ENCODE data around the gene ZSWIM8.

The ZSWIM8 gene

DNA sequence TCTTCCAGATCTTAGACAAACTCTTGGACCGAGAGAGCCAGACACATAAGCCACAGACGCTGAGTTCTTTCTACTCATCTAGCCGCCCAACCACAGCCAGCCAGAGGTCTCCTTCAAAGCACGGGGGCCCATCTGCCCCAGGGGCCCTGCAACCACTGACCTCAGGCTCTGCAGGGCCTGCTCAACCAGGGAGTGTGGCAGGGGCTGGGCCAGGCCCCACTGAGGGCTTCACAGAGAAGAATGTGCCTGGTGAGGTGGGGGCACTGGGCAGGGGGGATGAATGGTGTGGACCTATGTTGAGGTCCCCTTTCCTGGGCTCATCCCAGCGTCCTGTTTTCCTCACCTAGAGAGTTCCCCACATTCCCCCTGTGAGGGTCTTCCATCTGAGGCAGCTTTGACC, 11.4 kb downstream of the ZSWIM8 start:
- in situ Hi-C loops (cut with MboI; ENCODE audit: low sequenced_read_pairs, unreplicated experiment) = no loop called here
- DNase-seq (ENCODE audit: low spot score) = no peak
- TF ChIP-seq, protein P1, sequence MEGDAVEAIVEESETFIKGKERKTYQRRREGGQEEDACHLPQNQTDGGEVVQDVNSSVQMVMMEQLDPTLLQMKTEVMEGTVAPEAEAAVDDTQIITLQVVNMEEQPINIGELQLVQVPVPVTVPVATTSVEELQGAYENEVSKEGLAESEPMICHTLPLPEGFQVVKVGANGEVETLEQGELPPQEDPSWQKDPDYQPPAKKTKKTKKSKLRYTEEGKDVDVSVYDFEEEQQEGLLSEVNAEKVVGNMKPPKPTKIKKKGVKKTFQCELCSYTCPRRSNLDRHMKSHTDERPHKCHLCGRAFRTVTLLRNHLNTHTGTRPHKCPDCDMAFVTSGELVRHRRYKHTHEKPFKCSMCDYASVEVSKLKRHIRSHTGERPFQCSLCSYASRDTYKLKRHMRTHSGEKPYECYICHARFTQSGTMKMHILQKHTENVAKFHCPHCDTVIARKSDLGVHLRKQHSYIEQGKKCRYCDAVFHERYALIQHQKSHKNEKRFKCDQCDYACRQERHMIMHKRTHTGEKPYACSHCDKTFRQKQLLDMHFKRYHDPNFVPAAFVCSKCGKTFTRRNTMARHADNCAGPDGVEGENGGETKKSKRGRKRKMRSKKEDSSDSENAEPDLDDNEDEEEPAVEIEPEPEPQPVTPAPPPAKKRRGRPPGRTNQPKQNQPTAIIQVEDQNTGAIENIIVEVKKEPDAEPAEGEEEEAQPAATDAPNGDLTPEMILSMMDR (IDR thresholded peaks at IDR 0.05; ENCODE audit: borderline replicate concordance, control extremely low read depth, extremely low read depth, insufficient read depth, missing control alignments) = no peak

DNA sequence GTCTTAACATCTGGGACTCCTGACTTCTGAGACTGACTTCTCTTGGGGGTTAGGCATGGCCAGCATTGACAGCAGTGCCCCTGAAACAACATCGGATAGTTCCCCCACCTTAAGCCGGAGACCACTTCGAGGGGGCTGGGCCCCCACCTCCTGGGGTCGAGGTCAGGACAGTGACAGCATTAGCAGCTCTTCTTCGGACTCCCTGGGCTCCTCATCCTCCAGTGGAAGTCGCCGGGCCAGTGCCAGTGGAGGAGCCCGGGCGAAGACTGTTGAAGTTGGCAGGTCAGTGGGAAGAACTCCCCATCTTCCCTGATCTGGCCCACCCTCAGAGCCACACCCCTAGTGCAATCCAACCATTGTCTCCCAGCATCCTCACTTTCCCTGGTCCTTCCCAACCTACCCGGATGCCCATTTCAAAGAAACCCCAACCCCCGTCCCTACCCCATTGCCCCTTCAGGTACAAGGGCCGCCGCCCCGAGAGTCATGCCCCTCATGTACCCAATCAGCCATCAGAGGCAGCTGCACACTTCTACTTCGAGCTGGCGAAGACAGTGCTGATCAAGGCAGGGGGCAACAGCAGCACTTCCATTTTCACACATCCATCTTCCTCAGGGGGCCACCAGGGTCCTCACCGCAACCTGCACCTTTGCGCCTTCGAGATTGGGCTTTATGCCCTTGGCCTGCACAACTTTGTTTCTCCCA, 12.1 kb downstream of the ZSWIM8 start:
- DNase-seq (ENCODE audit: low spot score) = no peak
- in situ Hi-C loops (cut with MboI; ENCODE audit: low sequenced_read_pairs, unreplicated experiment) = no loop called here
- TF ChIP-seq, protein P1 (IDR thresholded peaks at IDR 0.05; ENCODE audit: borderline replicate concordance, control extremely low read depth, extremely low read depth, insufficient read depth, missing control alignments) = no peak

DNA sequence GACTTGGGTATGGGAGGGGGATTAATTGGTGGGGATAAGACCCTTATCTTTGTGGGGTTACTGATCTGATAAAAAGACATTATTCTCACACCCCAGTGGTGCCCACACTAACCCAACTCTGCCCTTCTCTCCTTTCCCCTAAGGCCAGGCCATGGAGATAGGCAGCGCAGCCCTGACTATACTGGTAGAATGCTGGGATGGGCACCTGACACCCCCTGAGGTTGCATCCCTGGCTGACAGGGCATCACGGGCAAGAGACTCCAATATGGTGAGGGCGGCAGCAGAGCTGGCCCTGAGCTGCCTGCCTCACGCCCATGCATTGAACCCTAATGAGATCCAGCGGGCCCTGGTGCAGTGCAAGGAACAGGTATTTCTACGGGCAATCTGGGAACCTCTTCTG, 12.7 kb downstream of the ZSWIM8 start:
- in situ Hi-C loops (cut with MboI; ENCODE audit: low sequenced_read_pairs, unreplicated experiment) = no loop called here
- DNase-seq (ENCODE audit: low spot score) = no peak
- TF ChIP-seq, protein P1 (IDR thresholded peaks at IDR 0.05; ENCODE audit: borderline replicate concordance, control extremely low read depth, extremely low read depth, insufficient read depth, missing control alignments) = no peak

DNA sequence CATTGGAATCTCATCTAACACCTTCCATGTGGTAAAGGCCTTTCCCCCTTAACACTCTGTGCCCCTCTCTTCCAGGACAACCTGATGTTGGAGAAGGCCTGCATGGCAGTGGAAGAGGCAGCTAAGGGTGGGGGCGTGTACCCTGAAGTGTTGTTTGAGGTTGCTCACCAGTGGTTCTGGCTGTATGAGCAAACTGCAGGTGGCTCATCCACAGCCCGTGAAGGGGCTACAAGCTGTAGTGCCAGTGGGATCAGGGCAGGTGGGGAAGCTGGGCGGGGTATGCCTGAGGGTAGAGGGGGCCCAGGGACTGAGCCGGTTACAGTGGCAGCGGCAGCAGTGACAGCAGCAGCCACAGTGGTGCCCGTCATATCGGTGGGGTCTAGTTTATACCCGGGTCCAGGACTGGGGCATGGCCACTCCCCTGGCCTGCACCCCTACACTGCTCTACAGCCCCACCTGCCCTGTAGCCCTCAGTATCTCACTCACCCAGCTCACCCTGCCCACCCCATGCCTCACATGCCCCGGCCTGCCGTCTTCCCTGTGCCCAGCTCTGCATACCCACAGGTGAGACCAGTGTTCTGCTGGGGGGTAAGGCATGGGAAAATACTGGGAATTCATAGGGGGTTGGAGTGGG, 13.6 kb downstream of the ZSWIM8 start:
- in situ Hi-C loops (cut with MboI; ENCODE audit: low sequenced_read_pairs, unreplicated experiment) = no loop called here
- TF ChIP-seq, protein P1 (IDR thresholded peaks at IDR 0.05; ENCODE audit: borderline replicate concordance, control extremely low read depth, extremely low read depth, insufficient read depth, missing control alignments) = no peak
- DNase-seq (ENCODE audit: low spot score) = no peak

DNA sequence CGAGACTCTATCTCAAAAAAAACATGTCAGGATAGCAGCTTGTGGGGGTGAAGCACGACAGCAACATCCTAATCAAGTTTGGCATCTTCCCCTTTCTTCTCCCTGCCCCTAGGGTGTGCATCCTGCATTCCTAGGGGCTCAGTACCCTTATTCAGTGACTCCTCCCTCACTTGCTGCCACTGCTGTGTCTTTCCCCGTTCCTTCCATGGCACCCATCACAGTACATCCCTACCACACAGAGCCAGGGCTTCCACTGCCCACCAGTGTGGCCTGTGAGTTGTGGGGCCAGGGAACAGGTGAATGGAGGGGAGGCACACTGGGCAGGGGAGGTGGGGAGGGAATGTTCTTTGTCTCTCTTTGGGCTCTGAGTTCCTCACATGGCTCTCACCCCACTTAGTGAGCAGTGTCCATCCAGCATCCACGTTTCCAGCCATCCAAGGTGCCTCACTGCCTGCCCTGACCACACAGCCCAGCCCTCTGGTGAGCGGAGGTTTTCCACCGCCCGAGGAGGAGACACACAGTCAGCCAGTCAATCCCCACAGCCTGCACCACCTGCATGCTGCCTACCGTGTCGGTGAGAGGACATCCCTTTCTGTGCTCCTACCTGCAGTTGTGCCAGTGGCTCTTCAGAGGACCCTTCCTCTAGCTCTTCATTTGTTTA, 14.6 kb downstream of the ZSWIM8 start:
- no peak for DNase-seq (ENCODE audit: low spot score)
- in situ Hi-C loops (cut with MboI; ENCODE audit: low sequenced_read_pairs, unreplicated experiment) = no loop called here
- TF ChIP-seq, protein P1 (IDR thresholded peaks at IDR 0.05; ENCODE audit: borderline replicate concordance, control extremely low read depth, extremely low read depth, insufficient read depth, missing control alignments) = no peak

DNA sequence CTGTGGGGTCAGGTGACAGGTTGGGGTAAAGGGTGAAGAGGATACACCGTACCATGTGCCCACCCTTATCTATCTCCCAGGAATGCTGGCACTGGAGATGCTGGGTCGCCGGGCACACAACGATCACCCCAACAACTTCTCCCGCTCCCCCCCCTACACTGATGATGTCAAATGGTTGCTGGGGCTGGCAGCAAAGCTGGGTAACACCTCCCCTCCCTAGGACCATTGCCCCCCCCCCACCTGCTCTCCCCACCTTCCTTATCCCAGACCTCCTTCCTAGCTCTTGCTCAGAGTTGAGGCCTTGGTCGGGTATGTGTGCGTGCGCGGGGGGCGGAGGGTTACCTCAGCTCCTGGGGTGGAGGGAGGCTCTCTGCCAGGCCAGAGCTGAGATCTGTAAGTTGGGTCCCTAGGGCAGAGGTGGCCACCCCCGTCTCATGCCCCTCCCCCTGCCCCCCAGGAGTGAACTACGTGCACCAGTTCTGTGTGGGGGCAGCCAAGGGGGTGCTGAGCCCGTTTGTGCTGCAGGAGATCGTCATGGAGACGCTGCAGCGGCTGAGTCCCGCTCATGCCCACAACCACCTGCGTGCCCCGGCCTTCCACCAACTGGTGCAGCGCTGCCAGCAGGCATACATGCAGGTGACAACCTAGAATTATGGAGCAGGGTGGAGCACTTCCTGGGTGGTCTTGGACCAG, 15.3 kb downstream of the ZSWIM8 start:
- DNase-seq (ENCODE audit: low spot score) = no peak
- TF ChIP-seq, protein P1 (IDR thresholded peaks at IDR 0.05; ENCODE audit: borderline replicate concordance, control extremely low read depth, extremely low read depth, insufficient read depth, missing control alignments) = no peak
- in situ Hi-C loops (cut with MboI; ENCODE audit: low sequenced_read_pairs, unreplicated experiment) = no loop called here
